Left ventricle myocardium superior (tissue), 1 donor: ENCODE data around the gene RNF14. TPM values are rescaled to one million over a fixed set of nuclear protein-coding genes. Genes with fewer than 3 reads are reported as not detected.
"Not testable (repeated sequence)": the region's sequence is repeated elsewhere in the genome, so short reads cannot be mapped to it uniquely, and the experiment has no call there.

Experiments used
- ATAC-seq: fragments of 200-7000 bp; cut with Tn5 transposase; one replicate; pipeline ENCODE4 v1.9.1; 2020; ENCODE audit warnings: mild to moderate bottlenecking, moderate library complexity
- DNase-seq: peaks from one replicate; pipeline ENCODE4 v3.0.0-alpha.2; 2020
- intact Hi-C: fragments of 100-400 bp; cut with micrococcal nuclease; formaldehyde crosslinking; loops from one replicate; pipeline ENCODE4 v1.11.0; 2022
- long read RNA-seq: library from polyadenylated mRNA; unstranded; transcript quantifications from one replicate; pipeline ENCODE4 v2.0.0, GENCODE V29; 2021
- total RNA-seq: library from RNA; stranded (reverse); fragmentation: NEBNext Ultra II Directional; extraction: Animal tissue kit (Norgen Biotek cat#: 25700); gene quantifications from one replicate; pipeline ENCODE4 v1.2.1, GENCODE V29; 2021
- donor health status: DM: no; HTN: yes; CAD: no; lungs with severe emphysema.

RNF14 gene, protein sequence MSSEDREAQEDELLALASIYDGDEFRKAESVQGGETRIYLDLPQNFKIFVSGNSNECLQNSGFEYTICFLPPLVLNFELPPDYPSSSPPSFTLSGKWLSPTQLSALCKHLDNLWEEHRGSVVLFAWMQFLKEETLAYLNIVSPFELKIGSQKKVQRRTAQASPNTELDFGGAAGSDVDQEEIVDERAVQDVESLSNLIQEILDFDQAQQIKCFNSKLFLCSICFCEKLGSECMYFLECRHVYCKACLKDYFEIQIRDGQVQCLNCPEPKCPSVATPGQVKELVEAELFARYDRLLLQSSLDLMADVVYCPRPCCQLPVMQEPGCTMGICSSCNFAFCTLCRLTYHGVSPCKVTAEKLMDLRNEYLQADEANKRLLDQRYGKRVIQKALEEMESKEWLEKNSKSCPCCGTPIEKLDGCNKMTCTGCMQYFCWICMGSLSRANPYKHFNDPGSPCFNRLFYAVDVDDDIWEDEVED
- total RNA-seq = 99.8 TPM
- long read RNA-seq, full-length matches to known transcripts = 53 of 118 reads
- long read RNA-seq, partial matches to known transcripts = 18 of 118 reads
- long read RNA-seq, other reads (novel, unspliced or antisense) = 47 of 118 reads

DNA sequence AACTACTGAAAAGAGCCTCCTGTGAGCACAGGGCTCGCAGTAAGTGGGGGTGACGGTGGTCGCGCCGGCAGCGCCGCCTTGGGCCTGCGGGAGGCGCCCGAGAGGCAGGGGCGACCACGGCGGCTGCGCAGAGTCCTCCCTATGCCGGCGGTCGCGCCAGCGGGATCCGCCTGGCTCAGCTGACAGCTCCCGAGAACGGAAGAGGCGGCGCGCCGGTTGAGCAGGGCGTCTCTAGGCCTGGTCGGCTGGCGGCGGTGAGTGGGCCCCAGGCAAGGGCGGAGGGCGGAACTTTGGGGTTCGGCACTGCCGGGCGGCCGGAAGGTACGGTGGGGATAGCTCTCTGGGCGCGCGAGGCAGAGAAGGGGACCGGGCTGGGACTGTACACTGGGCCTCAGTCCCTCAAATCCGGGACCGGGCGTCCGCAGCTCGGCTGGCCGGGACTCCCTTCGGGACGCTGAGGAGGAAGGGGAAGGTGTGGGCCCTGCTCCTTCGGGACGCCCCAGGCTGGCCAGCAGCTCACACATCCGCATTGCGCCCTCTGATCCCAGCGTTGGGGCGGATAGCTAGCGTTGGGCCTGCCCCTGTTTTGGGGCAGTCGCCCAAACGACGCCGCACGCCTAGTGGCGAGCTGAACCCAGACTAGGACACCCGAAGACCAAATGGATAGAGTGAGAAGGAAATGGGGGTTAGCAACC, at the start of gene RNF14:
RNF14 (plus strand) TSS at position 192 of the 695 bp plus-strand sequence. CDS start 4,484 bp downstream, outside the sequence.
- intact Hi-C loops = loop anchor here (10.0 kb wide), 1 partner anchor 84 kb away; no protein-coding TSS in a partner anchor
- ATAC-seq = peak; percentile 98
- DNase-seq = peak; percentile 97

DNA sequence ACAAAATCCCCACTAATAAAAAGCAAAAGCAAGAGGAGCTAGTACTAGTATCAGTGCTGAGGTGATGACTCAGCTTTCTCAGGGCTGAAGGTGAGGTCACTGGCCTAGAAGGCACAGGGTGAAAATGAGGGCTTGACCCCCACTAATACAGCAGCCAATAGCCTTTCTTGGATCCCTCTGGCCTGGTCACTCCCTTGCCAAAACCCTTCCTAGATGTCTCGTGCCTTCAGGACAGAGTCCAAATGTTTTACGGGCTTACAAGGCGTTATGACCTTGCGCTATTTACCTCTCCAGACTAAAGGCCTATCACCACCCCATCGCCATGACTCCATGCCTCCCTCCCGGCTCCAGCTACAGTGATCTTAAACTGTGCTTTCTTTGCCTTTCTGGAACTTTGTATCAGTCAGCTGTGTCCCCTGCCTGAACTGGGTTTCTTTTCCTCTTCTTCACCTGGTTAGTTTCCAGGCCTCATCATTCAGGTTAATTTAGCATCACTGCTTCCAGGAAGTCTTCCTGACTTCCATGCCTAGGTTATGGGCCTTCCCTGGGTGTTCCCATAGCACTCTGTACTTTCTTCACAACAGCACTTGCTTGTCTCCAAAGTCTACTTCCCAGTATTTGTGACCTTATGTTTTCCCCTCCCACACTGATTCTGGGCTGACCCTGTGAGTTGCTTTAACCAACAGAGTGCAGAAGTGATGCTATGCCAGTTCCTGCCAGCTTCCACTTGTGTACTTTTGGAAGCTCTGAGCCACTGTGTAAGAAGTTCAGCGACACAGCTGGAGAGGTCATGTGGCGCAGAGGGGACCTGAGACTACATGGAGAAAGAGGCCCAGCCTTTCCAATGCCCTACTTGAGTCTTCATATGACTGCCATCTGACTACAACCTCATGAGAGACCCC, 49.4 kb upstream of the RNF14 start:
- no peak for ATAC-seq
- no peak for DNase-seq
- intact Hi-C loops = no loop called here

DNA sequence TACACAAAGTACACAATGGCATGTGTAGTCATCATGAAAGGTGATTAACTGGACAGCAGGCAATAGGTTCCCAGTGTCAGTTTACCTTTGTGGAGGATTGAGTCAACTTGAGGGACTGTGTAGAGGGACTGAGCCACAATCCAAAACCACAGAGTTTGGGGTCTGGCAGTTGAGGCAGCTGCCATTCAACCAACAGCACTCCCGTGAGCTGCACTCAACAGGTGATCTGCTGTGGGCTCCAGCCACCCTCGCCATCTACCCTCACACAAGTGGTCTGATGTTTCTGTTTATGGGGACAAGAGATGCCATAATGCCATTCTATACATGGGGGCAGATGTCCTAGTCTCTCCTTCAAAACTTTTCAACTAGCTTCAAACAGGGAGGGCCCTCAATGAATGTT, 48.1 kb upstream of the RNF14 start:
- DNase-seq (no peak), ATAC-seq (no peak)
- intact Hi-C loops = no loop called here

DNA sequence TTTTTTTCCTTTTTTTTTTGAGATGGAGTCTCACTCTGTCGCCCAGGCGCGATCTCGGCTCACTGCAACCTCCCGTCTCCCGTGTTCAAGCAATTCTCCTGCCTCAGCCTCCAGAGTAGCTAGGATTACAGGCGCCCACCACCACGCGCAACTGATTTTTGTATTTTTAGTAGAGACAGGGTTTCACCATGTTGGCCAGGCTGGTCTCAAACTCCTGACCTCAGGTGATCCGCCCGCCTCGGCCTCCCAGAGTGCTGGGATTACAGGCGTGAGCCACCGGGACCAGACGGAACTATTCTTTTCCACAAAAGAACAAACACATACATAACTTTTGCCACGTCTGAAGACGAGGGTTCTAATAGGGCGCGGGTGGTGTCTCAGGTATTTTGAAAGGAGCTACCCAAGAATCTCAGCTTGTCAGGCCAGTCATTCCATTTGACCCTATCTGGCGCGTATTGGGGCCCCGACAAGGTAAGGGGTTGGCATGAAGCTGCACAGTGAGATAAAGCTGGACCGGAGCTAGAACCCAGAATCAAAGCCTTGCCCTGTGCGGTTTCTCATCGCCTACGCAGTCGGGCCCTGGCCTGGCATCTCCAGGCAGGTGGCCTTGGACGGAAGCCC, 46.0 kb upstream of the RNF14 start:
- intact Hi-C loops, DNase-seq: not testable (repeated sequence)
- ATAC-seq = peak; percentile 15

DNA sequence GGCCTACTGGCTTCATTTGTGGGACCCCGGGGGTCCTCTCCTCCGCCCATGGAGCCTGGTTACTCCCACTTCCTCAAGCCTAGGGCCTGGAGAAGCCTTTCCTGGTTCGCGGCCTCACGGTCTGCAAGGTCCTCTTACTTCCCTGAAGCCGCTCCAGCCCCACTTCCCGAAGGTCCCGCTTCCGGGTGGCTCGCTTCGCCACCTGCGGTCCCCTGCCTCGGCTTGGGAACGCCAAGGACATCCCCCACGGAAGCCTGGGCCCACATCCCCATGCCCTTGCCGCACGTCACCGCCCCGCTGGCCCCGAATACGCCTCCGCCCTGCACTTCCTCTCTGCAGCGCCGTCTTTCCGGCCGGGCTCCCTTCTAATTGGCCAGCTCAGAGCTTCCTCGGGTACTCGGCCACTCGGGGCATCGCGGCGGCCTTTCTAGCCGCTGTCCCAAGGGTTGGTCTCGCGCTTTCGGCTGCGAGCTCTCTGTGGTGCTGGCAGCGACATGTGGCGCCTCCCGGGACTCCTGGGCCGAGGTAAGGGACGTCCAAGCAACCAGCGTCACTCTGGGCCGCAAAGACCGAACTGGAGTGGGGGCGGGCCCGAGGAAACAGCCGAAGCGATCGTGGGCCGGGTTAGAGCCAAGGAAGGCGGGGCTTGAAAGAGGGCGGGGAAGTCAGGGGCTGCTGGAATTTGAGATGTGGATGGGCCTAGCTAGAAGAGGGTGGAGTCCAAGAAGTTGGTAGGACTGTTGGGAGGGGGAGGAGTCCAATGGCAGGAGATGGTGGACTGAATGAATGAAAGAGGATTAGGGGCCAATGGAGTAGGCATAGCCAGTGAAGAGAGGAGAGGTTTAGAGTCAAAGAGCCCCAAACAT, 45.2 kb upstream of the RNF14 start, which contains the start of gene DELE1:
DELE1 (plus strand) TSS at position 424 of the 866 bp plus-strand sequence; CDS start at position 495, 71 bp downstream.
- DNase-seq = peak; percentile 97
- ATAC-seq = peak; percentile 99
- intact Hi-C loops = no loop called here

DNA sequence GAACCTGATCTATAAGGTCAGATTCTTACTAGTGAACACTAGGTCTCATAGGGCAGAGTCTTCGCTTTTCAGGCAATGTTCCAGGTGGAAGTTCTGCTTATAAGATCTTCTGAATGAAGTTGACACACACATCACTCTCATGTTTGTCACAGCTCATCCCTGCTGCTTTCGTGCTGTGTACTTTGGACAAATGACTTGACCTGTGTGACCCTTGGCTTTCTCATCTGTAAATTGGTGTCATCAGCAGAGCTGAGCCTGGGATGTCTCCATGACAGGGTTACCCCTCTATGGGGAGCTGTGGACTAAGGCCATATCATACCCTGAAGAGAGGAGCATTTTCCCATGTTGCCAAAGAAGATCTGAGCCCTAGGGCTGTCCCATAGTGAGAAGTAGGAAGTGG, 42.5 kb upstream of the RNF14 start:
- intact Hi-C loops = no loop called here
- ATAC-seq (no peak), DNase-seq (no peak)

DNA sequence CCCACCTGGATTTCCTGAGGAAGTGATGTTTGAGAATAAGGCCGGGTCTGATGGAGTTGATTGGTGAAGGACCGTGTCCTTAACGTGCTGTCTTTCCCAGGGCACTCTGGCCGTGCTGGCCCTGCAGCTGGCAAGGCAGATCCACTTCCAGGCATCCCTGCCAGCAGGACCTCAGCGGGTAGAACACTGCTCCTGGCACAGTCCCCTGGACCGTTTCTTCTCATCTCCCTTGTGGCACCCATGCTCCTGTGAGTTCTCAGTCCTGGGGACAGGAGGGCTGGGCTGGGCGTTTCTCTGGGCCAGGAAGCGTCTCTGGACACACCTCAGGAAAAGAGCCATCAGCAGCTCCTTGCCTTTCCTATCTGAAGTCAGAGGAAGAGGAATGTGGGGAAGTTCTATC, 40.9 kb upstream of the RNF14 start:
- DNase-seq (no peak), ATAC-seq (no peak)
- intact Hi-C loops = no loop called here

DNA sequence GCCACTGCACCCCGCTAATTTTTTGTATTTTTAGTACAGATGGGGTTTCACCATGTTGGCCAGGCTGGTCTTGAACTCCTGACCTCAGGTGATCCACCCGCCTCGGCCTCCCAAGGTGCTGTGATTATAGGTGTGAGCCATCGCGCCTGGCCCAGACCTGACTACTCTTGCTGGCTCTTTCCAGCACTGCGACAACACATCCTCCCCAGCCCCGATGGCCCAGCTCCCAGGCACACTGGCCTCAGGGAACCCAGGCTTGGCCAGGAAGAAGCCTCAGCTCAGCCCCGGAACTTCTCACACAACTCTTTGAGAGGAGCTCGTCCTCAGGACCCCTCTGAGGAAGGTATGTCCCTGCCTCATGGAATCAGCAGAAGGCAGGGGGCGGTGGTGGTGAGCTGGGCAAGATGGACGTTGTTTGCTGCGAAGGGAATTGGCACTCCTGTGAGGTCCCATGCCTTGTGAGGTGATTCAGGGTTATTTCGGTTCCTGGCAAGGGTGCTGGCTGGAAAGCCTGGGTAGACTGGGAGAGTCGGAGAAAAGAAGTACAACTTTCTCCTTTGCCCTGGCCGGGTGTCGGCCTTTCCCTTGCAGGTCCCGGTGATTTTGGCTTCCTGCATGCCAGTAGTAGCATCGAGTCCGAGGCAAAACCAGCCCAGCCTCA, 39.4 kb upstream of the RNF14 start:
- intact Hi-C loops = no loop called here
- DNase-seq = no peak

DNA sequence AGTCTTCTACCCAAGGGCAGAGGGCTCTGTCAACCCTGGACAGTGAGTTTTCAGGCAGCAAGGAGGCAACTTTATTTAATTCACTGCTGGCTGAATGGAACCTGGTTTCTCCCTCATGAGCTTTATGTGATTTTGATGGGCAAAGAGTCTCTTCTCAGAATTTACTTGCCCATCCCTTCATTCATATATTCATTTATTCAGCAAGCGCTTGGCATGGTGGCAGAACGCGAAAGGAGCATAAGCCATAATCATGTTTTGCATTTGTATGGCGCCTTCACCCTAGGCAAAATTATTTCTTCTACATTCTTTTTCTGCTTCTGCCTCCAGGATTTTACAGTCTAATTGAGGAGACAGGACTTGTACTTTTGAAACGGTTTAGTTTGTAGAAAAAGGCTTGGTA, 37.2 kb upstream of the RNF14 start:
- intact Hi-C loops = no loop called here
- DNase-seq (no peak), ATAC-seq (no peak)

More for the DNA sequence above, 39.4 kb upstream of the RNF14 start:
- peak; percentile 62 for ATAC-seq

DNA sequence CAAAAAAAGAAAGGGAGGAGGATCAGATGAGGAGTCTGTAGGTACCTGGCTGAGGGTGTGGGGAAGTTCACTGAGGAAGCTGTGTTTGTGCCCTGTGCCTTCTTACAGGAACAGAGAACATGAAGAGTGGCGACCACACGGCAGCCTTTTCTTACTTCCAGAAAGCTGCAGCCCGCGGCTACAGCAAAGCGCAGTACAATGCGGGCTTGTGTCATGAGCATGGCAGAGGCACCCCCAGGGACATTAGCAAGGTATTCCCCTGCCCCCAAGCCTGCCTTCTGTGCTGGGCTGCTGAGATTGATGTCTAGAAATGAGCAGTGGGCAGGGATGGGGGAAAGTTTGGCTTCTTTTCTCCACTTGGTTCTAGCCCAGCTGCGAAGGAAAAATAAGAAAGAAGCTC, 35.8 kb upstream of the RNF14 start:
- DNase-seq = no peak
- intact Hi-C loops = no loop called here
- ATAC-seq = no peak

DNA sequence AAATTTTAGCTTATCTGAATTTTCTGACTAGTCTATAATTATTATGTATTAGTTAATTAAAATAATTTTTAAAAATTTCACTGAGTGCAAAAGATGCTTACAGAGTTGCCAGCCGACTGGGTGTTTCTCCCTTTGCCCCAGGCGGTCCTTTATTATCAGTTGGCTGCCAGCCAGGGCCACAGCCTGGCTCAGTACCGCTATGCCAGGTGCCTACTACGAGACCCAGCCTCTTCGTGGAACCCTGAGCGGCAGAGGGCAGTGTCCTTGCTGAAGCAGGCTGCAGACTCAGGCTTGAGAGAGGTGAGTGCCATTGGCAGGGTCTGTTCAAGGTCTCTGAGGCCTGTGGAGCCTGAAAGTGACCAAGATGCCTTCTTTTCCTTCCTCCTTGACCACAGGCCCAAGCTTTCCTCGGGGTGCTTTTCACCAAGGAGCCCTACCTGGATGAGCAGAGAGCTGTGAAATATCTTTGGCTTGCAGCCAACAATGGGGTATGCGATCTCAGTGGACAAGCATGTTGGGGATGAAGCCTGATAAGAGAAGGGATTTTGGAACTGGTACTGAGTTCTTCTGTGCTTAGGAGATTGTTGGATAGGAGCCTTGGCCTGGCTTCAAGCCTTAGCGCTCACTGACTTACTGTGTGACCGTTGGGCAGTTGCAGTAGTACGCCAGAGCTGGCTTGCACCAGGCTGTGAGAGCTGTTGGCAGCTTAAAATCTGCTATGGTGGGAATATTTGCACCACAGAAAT, 34.6 kb upstream of the RNF14 start:
- DNase-seq (peak; percentile 71), ATAC-seq (peak; percentile 89)
- intact Hi-C loops = no loop called here

DNA sequence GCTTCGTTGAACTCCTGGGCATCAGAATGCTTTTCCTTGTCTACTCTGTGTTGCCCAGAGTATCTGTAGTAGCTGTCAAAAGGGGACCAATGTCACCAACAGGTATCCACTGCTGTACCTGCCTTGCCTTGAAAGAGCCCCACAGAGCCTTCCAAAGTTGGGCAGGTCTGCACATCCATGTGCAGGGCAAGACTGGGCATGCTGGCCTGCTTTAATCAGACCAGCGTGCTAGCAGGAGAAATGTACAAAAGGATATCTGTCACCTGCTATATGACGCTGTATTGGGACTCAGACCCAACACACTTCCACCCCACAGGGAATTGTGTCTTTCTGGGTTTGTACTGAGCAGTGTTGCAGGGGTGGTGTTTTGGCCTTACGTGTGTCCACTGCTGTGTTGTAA, 33.4 kb upstream of the RNF14 start:
- ATAC-seq = no peak
- intact Hi-C loops = no loop called here
- DNase-seq = no peak

DNA sequence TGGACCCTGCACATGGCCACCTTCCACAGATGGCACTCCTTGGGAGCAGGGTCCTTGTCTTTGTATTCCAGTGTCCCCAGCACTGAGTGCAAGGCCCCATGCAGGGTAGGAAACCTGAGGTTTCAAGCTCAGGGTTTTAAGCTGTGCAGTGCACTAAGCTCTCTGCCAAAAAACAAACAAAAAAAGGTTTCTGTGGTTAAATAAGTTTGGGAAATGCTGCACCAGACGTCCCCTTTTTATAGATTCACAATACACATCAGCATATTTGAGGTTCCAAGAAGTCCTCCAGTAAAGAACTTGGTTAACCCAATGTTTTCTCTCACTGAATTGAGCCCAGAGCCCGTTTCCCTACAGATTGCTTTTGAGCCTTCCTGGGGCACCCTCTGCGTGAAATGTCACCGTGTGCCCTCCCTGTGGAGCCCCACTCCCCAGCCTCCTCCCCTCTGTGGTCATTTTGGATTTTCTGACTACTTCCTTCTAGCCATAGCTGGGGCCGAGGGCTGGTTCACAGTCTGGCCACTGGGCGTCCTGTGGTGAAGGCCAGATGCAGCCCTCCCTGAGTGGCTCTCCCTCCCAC, 28.1 kb upstream of the RNF14 start:
- DNase-seq (no peak), ATAC-seq (peak; percentile 44)
- intact Hi-C loops = no loop called here

DNA sequence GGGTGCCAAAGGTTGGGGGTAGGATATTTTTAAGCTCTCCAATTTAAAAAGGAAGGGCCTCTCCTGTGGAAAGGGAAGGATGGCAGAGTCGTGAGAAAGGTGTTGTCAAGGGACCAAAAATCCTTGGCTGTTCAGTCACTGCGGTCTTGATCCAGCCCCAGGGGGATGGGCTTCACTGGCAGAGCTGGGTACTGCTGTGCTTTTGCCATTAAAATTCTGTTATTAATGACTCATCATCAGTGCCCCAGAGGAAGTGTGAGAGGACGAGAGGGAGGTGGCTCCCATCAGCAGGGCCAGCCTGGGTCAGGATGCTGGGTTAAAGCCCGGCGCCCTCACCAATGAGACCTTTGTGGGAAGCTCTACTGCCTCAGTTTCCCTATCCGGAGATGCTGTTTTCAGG, 27.6 kb upstream of the RNF14 start:
- ATAC-seq = peak; percentile 38
- no peak for DNase-seq
- intact Hi-C loops = no loop called here

DNA sequence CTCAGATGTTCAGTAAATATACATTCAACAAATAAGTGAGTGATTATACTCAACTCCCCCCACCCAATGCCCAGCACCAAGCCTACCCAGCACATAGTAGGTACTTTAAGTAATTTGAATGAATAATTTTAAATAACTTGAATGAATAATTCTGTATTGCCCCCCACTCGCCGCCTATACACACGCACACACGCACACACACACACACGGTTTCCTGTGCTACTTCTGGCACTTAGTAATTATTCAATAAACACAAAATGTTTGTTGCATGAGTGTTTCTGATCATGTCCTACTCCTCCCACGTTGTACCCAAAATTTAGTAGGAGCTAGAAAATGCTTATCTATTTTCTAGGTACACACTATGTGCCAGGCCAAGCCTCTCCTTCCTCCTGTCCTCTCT, 27.1 kb upstream of the RNF14 start:
- ATAC-seq = no peak

DNA sequence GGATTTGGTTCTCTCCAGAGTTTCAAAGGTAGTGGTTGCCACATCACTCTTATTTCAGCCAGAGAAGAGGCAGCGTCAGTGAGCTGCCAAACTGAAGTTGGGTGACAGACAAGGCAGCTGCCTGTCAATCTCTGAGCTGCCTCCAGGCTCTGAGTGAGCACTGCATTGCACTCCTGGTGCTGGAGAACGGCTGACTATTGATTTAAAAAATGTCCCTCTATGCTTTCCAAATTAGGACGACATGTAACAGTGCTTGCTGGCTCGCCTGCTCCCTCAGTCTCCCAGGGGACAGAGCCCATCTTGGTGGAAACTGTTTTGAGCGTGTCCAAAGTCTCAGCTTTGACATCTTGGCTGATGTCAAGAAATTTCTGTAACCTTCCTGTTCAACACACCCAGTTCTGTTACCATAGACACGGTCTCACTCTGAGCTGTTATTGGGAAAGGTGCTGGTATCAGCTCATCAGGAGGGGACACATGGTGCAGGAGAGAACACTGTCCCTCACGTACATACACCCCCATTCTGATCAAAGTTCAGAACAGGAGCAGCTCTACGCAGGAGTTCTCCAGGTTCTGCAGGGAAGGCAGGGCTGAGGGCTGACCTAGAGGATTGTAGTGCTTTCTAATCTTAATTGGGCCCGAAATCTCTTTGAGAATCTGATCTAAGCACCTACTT, 26.6 kb upstream of the RNF14 start:
- ATAC-seq (peak; percentile 45), DNase-seq (no peak)
- intact Hi-C loops = no loop called here

More for the DNA sequence above, 27.1 kb upstream of the RNF14 start:
- intact Hi-C loops = no loop called here
- no peak for DNase-seq
